Muscle layer of colon (tissue), 2 donors: ENCODE results near the gene POLR1E.

ENCODE experiments used
- H3K27ac ChIP-seq: one replicate; pipeline ENCODE4 v1.7.0; 2013; ENCODE audit warnings: low read depth, mild to moderate bottlenecking, low read length, moderate library complexity
- H3K27me3 ChIP-seq, 2 donors: one replicate each; pipeline ENCODE4 v1.7.0; 2013; ENCODE audit warnings: low read length in 2 of 2, mild to moderate bottlenecking in 2 of 2; ENCODE audit not compliant: insufficient read depth in 2 of 2, control insufficient read depth in 1 of 2
- H3K36me3 ChIP-seq: one replicate; pipeline ENCODE4 v1.7.0; 2013; ENCODE audit warnings: mild to moderate bottlenecking, low read length; ENCODE audit not compliant: insufficient read depth
- H3K4me1 ChIP-seq: one replicate; pipeline ENCODE4 v1.7.0; 2013; ENCODE audit warnings: mild to moderate bottlenecking, low read length; ENCODE audit not compliant: insufficient read depth
- H3K4me3 ChIP-seq, 2 donors: one replicate each; pipeline ENCODE4 v1.7.0; 2013; ENCODE audit warnings: low read length in 2 of 2, low read depth in 1 of 2, mild to moderate bottlenecking in 1 of 2, moderate library complexity in 1 of 2
- H3K9ac ChIP-seq: one replicate; pipeline ENCODE4 v1.7.0; 2013; ENCODE audit warnings: low read length
- H3K9me3 ChIP-seq: one replicate; pipeline ENCODE4 v1.7.0; 2013; ENCODE audit warnings: mild to moderate bottlenecking, low read length
- donor health status: abdominal sarcoma.
- donor health status: Adenocarcinoma of cecum.

The POLR1E gene

GRCh38 chr9:37520641-37521040 lies 34.9 kb downstream of the POLR1E start:
- Histone ChIP-seq H3K27ac (no peak overlapping the region), H3K36me3 (peaks cover 45% of the 10 kb centered on the region), H3K9ac (no peak overlapping the region), H3K27me3 (no peaks in the 10 kb centered on the region), H3K4me1 (no peaks in the 10 kb centered on the region), H3K4me3 (no peak overlapping the region), H3K9me3 (no peaks in the 10 kb centered on the region)

GRCh38 chr9:37521111-37521510 lies 35.4 kb downstream of the POLR1E start:
- no peaks in the 10 kb centered on the region for H3K4me1 ChIP-seq
- H3K9ac ChIP-seq: no peak overlapping the region
- no peak overlapping the region for H3K4me3 ChIP-seq
- H3K36me3 ChIP-seq: peaks cover 43% of the 10 kb centered on the region
- H3K27ac ChIP-seq: no peak overlapping the region
- H3K27me3 ChIP-seq: no peaks in the 10 kb centered on the region
- H3K9me3 ChIP-seq: no peaks in the 10 kb centered on the region

- peaks cover 47% of the 10 kb centered on the region for H3K36me3 ChIP-seq
These were observed 37.2 kb downstream of the POLR1E start for GRCh38 chr9:37522971-37523370.

GRCh38 chr9:37523916-37524315 lies 38.2 kb downstream of the POLR1E start:
- Histone ChIP-seq H3K9me3 (no peaks in the 10 kb centered on the region), H3K4me1 (no peaks in the 10 kb centered on the region), H3K4me3 (no peak overlapping the region), H3K9ac (no peak overlapping the region), H3K27ac (no peak overlapping the region), H3K27me3 (no peaks in the 10 kb centered on the region), H3K36me3 (peaks cover 49% of the 10 kb centered on the region)

More at GRCh38 chr9:37522971-37523370, 37.2 kb downstream of the POLR1E start:
- H3K9ac ChIP-seq: no peak overlapping the region
- no peaks in the 10 kb centered on the region for H3K4me1 ChIP-seq
- H3K27me3 ChIP-seq: no peaks in the 10 kb centered on the region
- H3K27ac ChIP-seq: no peak overlapping the region
- H3K9me3 ChIP-seq: no peaks in the 10 kb centered on the region
- H3K4me3 ChIP-seq: no peak overlapping the region

GRCh38 chr9:37528652-37529471 lies 43.1 kb downstream of the POLR1E start:
- Histone ChIP-seq H3K36me3 (peaks cover 34% of the 10 kb centered on the region), H3K27ac (no peak overlapping the region), H3K4me1 (no peaks in the 10 kb centered on the region), H3K9ac (no peak overlapping the region), H3K4me3 (no peak overlapping the region), H3K9me3 (no peaks in the 10 kb centered on the region), H3K27me3 (no peaks in the 10 kb centered on the region)

- Histone ChIP-seq H3K4me3 (no peak overlapping the region), H3K36me3 (peaks cover 28% of the 10 kb centered on the region)
These were observed 46.0 kb downstream of the POLR1E start for GRCh38 chr9:37531699-37532098.

GRCh38 chr9:37534412-37534811 lies 48.7 kb downstream of the POLR1E start:
- H3K4me3 ChIP-seq: no peak overlapping the region
- H3K4me1 ChIP-seq: no peaks in the 10 kb centered on the region
- no peak overlapping the region for H3K27ac ChIP-seq
- H3K27me3 ChIP-seq: no peaks in the 10 kb centered on the region
- no peaks in the 10 kb centered on the region for H3K9me3 ChIP-seq
- H3K9ac ChIP-seq: no peak overlapping the region
- peaks cover 22% of the 10 kb centered on the region for H3K36me3 ChIP-seq

More at GRCh38 chr9:37531699-37532098, 46.0 kb downstream of the POLR1E start:
- H3K9ac ChIP-seq: no peak overlapping the region
- no peaks in the 10 kb centered on the region for H3K9me3 ChIP-seq
- no peaks in the 10 kb centered on the region for H3K27me3 ChIP-seq
- H3K27ac ChIP-seq: no peak overlapping the region
- no peaks in the 10 kb centered on the region for H3K4me1 ChIP-seq

GRCh38 chr9:37534901-37535300 lies 49.2 kb downstream of the POLR1E start:
- H3K27me3 ChIP-seq: no peaks in the 10 kb centered on the region
- no peak overlapping the region for H3K9ac ChIP-seq
- H3K4me1 ChIP-seq: no peaks in the 10 kb centered on the region
- no peaks in the 10 kb centered on the region for H3K9me3 ChIP-seq
- peaks cover 22% of the 10 kb centered on the region for H3K36me3 ChIP-seq
- H3K27ac ChIP-seq: no peak overlapping the region
- no peak overlapping the region for H3K4me3 ChIP-seq

GRCh38 chr9:37538099-37538498 lies 52.4 kb downstream of the POLR1E start:
- no peaks in the 10 kb centered on the region for H3K9me3 ChIP-seq
- H3K36me3 ChIP-seq: peaks cover 35% of the 10 kb centered on the region
- no peaks in the 10 kb centered on the region for H3K27me3 ChIP-seq
- no peak overlapping the region for H3K9ac ChIP-seq
- no peak overlapping the region for H3K4me3 ChIP-seq
- H3K4me1 ChIP-seq: no peaks in the 10 kb centered on the region
- H3K27ac ChIP-seq: no peak overlapping the region

GRCh38 chr9:37539634-37540033 lies 53.9 kb downstream of the POLR1E start:
- Histone ChIP-seq H3K4me3 (no peak overlapping the region), H3K27ac (no peak overlapping the region), H3K4me1 (no peaks in the 10 kb centered on the region), H3K36me3 (peaks cover 35% of the 10 kb centered on the region), H3K9ac (no peak overlapping the region), H3K9me3 (no peaks in the 10 kb centered on the region), H3K27me3 (no peaks in the 10 kb centered on the region)

GRCh38 chr9:37540634-37541033 lies 54.9 kb downstream of the POLR1E start:
- H3K4me1 ChIP-seq: no peaks in the 10 kb centered on the region
- H3K36me3 ChIP-seq: peaks cover 35% of the 10 kb centered on the region
- H3K27ac ChIP-seq: no peak overlapping the region
- H3K4me3 ChIP-seq: no peak overlapping the region
- H3K9me3 ChIP-seq: no peaks in the 10 kb centered on the region
- no peaks in the 10 kb centered on the region for H3K27me3 ChIP-seq
- H3K9ac ChIP-seq: no peak overlapping the region

GRCh38 chr9:37541465-37541864 lies 55.7 kb downstream of the POLR1E start:
- H3K4me3 ChIP-seq: no peak overlapping the region
- peaks cover 32% of the 10 kb centered on the region for H3K36me3 ChIP-seq
- no peaks in the 10 kb centered on the region for H3K27me3 ChIP-seq
- no peak overlapping the region for H3K9ac ChIP-seq
- no peak overlapping the region for H3K27ac ChIP-seq
- no peaks in the 10 kb centered on the region for H3K9me3 ChIP-seq
- no peaks in the 10 kb centered on the region for H3K4me1 ChIP-seq
